ENCODE measurements around the gene WDR64. TPM values are rescaled to one million over a fixed set of nuclear protein-coding genes. Genes with fewer than 3 reads are reported as not detected.

WDR64 gene
- total and polyA plus RNA-seq, 9 donors, result 0.10 to 0.67 (median 0.34) TPM; not detected in 2

- DNase-seq, result no peak
- Histone ChIP-seq H3K9me3 (no peaks in the 10 kb centered on the region), H3K36me3 (no peaks in the 10 kb centered on the region), H3K4me1 (ENCODE audit: insufficient read depth) (no peaks in the 10 kb centered on the region), H3K4me3 (no peak overlapping the region), H3K27me3 (no peaks in the 10 kb centered on the region), H3K27ac (no peak overlapping the region)
- whole genome bisulfite sequencing, 3 donors, result 93 to 97% (median 94%) methylated on average over 5 of the region's 5 CpGs
- TF ChIP-seq CTCF (IDR thresholded peaks at IDR 0.05) (no peak), EP300 (IDR thresholded peaks at IDR 0.05) (no peak), POLR2A (IDR thresholded peaks at IDR 0.05) (no peak)
- intact Hi-C loops (cut with DNase I), result loop anchor here in 1 of 4 donors (5.0 kb wide), 1 partner anchor 222 kb away; no protein-coding TSS in a partner anchor
Observed at GRCh38 chr1:241838897-241839296, 186.8 kb downstream of the WDR64 start.

- 91 to 92% (median 91%) methylated on average over 6 of the region's 6 CpGs for WGBS, 3 donors
- H3K4me1 ChIP-seq (ENCODE audit: insufficient read depth), result no peaks in the 10 kb centered on the region
- H3K9me3 ChIP-seq, result no peaks in the 10 kb centered on the region
- H3K4me3 ChIP-seq, result no peak overlapping the region
- intact Hi-C loops (cut with DNase I), result loop anchor here in 1 of 4 donors (5.0 kb wide), 1 partner anchor 222 kb away; no protein-coding TSS in a partner anchor
- TF ChIP-seq EP300 (IDR thresholded peaks at IDR 0.05) (no peak), POLR2A (IDR thresholded peaks at IDR 0.05) (no peak), CTCF (IDR thresholded peaks at IDR 0.05) (no peak)
- H3K27ac ChIP-seq, result no peak overlapping the region
- H3K27me3 ChIP-seq, result no peaks in the 10 kb centered on the region
- no peak for DNase-seq
- no peaks in the 10 kb centered on the region for H3K36me3 ChIP-seq
Observed at GRCh38 chr1:241839369-241839979, 187.4 kb downstream of the WDR64 start.

GRCh38 chr1:241840164-241840563, 188.1 kb downstream of the WDR64 start:
- H3K9me3 ChIP-seq, result no peaks in the 10 kb centered on the region
- intact Hi-C loops (cut with DNase I), result no loop called here
- no peaks in the 10 kb centered on the region for H3K4me1 ChIP-seq (ENCODE audit: insufficient read depth)
- 78 to 83% (median 81%) methylated on average over 6 of the region's 6 CpGs for WGBS, 3 donors
- H3K4me3 ChIP-seq, result no peak overlapping the region
- H3K36me3 ChIP-seq, result no peaks in the 10 kb centered on the region
- no peak for DNase-seq
- H3K27ac ChIP-seq, result no peak overlapping the region
- no peaks in the 10 kb centered on the region for H3K27me3 ChIP-seq
- TF ChIP-seq EP300 (IDR thresholded peaks at IDR 0.05) (no peak), CTCF (IDR thresholded peaks at IDR 0.05) (no peak), POLR2A (IDR thresholded peaks at IDR 0.05) (no peak)

- no peak for DNase-seq
- intact Hi-C loops (cut with DNase I), result no loop called here
- H3K4me3 ChIP-seq, result no peak overlapping the region
- no peaks in the 10 kb centered on the region for H3K9me3 ChIP-seq
- H3K36me3 ChIP-seq, result no peaks in the 10 kb centered on the region
- WGBS, 3 donors, result 85 to 86% (median 85%) methylated on average over 3 of the region's 3 CpGs
- H3K4me1 ChIP-seq (ENCODE audit: insufficient read depth), result no peaks in the 10 kb centered on the region
- H3K27ac ChIP-seq, result no peak overlapping the region
- TF ChIP-seq EP300 (IDR thresholded peaks at IDR 0.05) (no peak), CTCF (IDR thresholded peaks at IDR 0.05) (no peak), POLR2A (IDR thresholded peaks at IDR 0.05) (no peak)
- no peaks in the 10 kb centered on the region for H3K27me3 ChIP-seq
Observed at GRCh38 chr1:241841691-241842090, 189.6 kb downstream of the WDR64 start.

Measured in ovary (tissue), 9 donors.